Fibroblast of lung (primary cell): ENCODE measurements around the gene BCL2L11.

Experiments
- CTCF ChIP-seq, 2 donors: IDR thresholded peaks in 1 of 2; conservative IDR thresholded peaks in 1 of 2; 1 replicate in 1 of 2; 2 replicates in 1 of 2; pipeline ENCODE4 v1.5.1; 2011 to 2012; ENCODE audit warnings: low read length in 2 of 2, control low read depth in 1 of 2, inconsistent platforms in 1 of 2, low read depth in 1 of 2, mild to moderate bottlenecking in 1 of 2
- EZH2 ChIP-seq: IDR thresholded peaks from 2 replicates; pipeline ENCODE4 v1.5.1; 2012; ENCODE audit warnings: low read length, control low read depth, mild to moderate bottlenecking; ENCODE audit errors: missing control alignments

GRCh38 chr2:111138839-111139238, 18.1 kb downstream of the BCL2L11 start:
- TF ChIP-seq EZH2 (no peak), CTCF (conservative IDR thresholded peaks at IDR 0.05 in 1 of 2, IDR thresholded peaks at IDR 0.05 in 1 of 2; ENCODE audit: low read depth in 1 of 2, low read length in 2 of 2) (no peak)
